GM12874 (cell line): Measurements from ENCODE around the gene TESMIN.

Experiments
- TF ChIP-seq, protein P1 (sequence below): IDR thresholded peaks from 2 replicates; pipeline ENCODE4 v1.5.1; 2011; ENCODE audit warnings: low read depth, mild to moderate bottlenecking, control low read depth, low read length, moderate library complexity; ENCODE audit not compliant: insufficient read depth

The TESMIN gene

DNA sequence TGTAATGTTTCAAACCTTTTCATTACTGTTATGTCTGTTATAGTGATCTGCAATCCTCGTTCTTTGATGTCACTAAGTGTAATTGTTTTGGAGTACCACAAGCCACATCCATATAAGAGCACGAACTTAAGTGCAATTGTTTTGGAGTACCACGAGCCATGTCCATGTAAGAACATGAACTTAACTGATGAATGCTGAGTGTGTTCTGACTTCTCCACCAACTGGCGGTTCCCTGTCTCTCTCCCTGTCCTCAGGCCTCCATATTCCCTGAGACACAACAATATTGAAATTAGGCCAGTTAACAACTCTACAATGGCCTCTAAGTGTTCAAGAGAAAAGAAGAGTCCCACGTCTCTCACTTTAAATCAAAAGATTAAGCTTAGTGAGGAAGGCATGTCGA, 23.5 kb downstream of the TESMIN start:
- TF ChIP-seq, protein P1, sequence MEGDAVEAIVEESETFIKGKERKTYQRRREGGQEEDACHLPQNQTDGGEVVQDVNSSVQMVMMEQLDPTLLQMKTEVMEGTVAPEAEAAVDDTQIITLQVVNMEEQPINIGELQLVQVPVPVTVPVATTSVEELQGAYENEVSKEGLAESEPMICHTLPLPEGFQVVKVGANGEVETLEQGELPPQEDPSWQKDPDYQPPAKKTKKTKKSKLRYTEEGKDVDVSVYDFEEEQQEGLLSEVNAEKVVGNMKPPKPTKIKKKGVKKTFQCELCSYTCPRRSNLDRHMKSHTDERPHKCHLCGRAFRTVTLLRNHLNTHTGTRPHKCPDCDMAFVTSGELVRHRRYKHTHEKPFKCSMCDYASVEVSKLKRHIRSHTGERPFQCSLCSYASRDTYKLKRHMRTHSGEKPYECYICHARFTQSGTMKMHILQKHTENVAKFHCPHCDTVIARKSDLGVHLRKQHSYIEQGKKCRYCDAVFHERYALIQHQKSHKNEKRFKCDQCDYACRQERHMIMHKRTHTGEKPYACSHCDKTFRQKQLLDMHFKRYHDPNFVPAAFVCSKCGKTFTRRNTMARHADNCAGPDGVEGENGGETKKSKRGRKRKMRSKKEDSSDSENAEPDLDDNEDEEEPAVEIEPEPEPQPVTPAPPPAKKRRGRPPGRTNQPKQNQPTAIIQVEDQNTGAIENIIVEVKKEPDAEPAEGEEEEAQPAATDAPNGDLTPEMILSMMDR = no peak

DNA sequence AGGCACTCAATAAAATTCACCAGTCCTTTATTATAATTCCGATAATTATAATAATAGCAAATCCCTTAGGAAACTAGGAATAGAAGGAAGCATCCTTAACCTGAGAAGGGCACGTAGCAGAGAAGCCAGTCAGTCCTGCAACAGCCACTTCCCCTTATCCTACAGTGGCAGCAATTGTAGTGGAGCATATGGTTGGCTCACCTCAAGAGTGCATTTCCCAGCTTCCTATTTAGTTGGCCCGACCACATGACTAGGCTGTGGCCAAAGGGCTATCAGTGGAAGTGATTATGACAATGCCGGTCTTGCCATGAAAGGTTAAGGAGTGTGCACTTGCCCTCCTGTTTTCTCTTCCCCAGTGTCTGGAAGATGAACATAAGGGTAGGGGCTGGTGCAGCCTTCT, 27.0 kb downstream of the TESMIN start:
- TF ChIP-seq, protein P1 = no peak

DNA sequence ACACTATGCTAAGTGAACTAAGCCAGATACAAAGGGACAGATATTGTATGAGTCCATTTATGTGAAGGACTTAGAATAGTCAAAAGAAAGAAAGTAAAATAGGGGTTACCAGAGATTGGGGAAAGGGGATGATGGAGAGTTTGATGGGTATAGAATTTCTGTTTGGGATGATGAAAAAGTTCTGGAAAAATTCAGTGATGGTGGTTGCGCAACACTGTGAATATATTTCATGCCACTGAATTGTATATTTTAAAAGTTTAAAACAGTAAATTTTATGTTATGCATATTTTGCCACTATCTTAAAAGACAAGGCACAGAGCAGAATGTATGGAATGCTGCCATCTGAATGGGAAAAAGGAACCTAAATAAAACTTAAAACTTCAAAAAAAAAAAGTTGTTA, 29.2 kb downstream of the TESMIN start:
- TF ChIP-seq, protein P1 = no peak

DNA sequence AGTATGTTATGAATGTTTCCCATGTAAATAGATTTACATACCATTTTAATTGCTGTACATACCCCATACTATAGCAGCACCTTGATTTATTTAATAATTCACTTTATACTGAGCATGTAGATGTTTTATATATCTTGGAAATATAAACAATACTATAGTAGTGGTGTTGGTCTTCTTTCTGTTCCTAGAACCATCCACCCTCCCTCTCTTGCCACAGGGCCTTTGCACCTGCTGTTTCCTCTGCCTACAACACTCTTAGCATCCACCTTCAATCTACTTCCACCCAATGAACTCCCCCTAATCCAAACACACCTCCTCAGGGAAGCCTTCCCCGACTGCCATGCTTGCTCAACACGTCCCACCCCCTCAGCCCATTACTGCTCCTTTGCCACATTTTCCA, 30.2 kb downstream of the TESMIN start:
- TF ChIP-seq, protein P1 = no peak

DNA sequence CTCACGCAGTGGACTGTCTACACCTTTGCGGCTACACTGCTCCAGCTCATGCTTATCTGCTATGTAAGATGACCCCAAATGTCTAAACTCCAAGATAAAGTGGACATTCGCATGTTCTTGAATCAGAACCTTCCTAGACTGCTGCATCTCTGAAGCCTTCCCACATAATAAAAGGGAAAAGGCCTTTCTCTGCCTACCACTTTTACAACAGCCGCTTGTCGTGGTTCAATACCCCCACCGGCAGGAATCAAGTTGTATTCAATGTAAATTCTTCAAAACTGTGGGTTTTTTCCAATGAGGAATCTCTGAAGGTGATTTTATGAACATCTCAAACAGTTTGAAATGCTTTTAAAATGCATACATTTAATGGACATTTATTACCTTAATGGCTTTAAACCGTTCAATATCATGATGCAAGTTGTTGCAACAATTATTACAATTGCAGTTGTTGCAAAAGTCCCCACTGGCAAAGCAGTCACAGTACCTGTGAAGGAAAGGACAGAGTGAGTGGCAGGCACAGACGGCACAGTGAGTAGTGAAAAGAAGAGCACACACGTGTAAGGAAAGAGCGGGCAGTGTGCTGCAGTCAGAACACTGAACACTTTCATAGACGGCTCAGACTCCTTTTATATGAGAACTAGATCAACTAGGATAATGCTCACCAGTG, 35.7 kb downstream of the TESMIN start:
- TF ChIP-seq, protein P1 = no peak

DNA sequence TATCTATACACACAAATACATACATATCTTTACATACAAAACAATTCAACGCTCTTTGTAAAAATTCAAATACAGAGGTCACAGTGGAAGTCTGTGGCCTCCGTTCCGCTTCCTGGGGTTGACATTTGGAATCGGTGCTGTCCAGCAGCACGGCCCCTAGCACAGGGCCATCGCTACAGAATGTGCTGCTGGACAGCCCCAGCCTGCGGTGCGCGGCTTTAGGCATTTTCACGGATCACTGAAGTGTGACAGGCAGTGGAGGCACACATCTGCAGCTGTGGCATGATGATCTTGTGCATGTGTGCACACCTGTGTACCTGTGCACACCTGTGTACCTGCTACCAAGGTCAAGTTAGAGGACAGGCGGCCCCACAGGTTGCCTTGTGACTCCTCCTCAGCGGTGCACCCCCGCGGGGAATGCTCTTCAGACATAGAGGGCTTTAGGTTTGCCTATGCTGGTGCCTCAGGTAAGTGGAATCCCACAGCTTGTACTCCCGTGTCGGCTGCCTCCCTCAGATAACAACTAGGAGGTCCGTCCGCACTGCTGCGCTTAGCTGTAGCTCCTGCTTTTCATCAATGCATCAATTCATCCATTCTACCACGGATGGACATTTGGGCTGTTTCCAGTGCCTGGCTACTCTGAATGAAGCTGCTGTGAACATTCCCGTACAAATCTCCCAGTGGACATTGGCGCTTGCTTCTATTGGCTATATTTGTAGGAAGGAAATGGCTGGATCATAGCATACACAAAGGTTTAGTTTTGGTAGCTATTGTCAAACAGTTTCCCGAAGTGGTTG, 37.1 kb downstream of the TESMIN start:
- TF ChIP-seq, protein P1 = no peak

DNA sequence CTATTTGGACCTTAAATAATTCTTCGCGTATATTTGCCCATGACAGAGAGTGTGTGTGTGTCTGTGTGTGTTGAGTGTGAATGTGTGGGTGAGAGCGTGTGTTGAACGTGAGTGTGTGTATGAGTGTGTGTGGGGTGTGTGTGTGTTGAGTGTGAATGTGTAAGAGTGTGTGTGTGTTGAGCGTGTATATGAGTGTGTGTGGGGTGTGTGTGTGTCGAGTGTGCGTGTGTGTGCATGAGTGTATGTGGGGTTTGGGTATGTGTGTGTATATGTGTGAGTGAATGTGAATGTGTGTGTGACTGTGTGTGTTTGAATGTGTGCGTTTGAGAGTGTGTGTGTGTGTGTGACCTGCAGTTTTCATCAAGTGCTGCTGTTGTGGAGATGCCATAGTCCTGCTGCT, 40.2 kb downstream of the TESMIN start:
- TF ChIP-seq, protein P1 = no peak
